Measurements from ENCODE around the gene AKAP11.

Gene AKAP11

DNA sequence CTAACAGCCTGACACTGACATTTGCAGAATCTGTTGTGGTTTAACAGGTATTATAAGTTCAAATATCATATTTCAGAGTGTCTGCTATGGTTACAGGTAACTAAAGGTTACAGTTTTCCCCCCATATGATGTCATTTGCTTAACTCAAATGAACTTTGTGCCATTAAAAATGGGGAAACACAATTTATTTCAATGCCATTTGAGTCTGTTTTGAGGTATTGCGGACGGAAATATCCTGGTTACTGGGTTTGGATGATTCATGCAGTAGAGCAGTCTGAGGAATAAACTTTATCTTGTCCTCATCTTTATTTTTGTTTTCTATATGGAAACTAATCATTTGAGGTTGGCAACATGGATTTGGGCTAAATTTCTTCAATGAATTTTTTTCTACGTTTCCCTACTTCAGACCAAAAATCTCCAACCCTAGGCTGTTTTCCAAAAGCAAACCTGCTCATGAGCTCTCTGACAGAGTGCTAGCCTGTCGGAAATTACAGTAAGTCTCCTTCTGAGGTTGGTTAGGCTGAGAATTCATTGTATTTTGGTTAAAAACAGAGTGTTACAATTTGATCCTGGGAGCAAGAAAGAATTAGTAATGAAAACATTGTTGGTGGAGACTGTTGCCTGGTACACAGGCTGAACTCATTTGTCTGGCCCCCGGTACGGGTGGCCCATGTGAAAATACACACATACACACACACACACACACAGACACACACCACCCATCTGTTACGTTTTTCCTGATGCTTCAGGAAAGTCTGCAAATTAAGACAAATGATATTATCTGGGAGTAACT, 66.1 kb downstream of the AKAP11 start:
- DNase-seq (ENCODE audit: extremely low read depth, insufficient read length): no peak
- no peaks in the 10 kb centered on the region for H3K27me3 ChIP-seq (replicated peaks; ENCODE audit: control insufficient read depth, insufficient read depth, low read length)
- TF ChIP-seq, protein P1, sequence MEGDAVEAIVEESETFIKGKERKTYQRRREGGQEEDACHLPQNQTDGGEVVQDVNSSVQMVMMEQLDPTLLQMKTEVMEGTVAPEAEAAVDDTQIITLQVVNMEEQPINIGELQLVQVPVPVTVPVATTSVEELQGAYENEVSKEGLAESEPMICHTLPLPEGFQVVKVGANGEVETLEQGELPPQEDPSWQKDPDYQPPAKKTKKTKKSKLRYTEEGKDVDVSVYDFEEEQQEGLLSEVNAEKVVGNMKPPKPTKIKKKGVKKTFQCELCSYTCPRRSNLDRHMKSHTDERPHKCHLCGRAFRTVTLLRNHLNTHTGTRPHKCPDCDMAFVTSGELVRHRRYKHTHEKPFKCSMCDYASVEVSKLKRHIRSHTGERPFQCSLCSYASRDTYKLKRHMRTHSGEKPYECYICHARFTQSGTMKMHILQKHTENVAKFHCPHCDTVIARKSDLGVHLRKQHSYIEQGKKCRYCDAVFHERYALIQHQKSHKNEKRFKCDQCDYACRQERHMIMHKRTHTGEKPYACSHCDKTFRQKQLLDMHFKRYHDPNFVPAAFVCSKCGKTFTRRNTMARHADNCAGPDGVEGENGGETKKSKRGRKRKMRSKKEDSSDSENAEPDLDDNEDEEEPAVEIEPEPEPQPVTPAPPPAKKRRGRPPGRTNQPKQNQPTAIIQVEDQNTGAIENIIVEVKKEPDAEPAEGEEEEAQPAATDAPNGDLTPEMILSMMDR (IDR thresholded peaks at IDR 0.05; ENCODE audit: insufficient read depth, low read length, poor library complexity, severe bottlenecking): no peak
- H3K36me3 ChIP-seq (ENCODE audit: control insufficient read depth, insufficient read depth, low read length): no peaks in the 10 kb centered on the region
- no peak overlapping the region for H3K4me3 ChIP-seq (replicated peaks; ENCODE audit: low read depth, low read length)

DNA sequence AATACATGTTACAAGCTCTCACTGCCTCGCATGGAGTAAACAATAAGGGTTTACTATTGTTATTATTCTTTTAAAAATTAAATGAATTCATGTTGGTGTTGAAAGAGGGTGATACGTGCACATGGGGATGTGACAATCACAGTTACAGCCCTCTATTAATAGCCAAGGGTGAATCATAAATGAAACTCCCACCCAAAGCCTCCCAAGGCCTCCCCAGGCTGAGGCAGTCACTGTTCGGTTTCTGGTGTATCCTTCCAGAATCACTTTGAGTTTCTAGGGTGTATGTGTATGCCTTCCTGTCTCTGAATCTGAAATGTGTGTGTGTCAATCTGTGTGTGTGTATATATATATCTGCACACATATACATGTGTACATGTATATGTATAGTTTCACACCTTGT, 73.4 kb downstream of the AKAP11 start:
- H3K27me3 ChIP-seq (replicated peaks; ENCODE audit: control insufficient read depth, insufficient read depth, low read length): no peaks in the 10 kb centered on the region
- TF ChIP-seq, protein P1 (IDR thresholded peaks at IDR 0.05; ENCODE audit: insufficient read depth, low read length, poor library complexity, severe bottlenecking): no peak

DNA sequence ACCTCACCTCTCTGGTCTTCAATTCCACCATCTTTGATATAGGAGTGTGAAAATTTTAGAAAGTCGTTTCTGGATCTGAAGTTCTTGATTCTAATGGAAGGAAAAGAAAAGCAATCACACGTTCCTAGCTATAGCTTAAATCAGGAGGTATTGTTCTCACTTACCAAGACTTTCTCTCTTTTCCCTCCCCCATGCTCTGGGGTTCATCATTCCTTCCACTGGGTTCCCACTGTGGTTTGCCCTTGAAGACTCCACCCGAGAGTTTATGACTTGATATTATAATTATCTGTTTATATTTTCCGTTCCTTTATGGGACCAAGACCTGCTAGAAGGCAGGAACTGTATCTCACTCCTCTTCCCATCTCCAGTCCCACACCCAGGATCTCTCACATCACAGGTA, 76.6 kb downstream of the AKAP11 start:
- Histone ChIP-seq H3K4me3 (replicated peaks; ENCODE audit: low read depth, low read length) (no peak overlapping the region), H3K36me3 (ENCODE audit: control insufficient read depth, insufficient read depth, low read length) (no peaks in the 10 kb centered on the region), H3K27me3 (replicated peaks; ENCODE audit: control insufficient read depth, insufficient read depth, low read length) (no peaks in the 10 kb centered on the region)
- TF ChIP-seq, protein P1 (IDR thresholded peaks at IDR 0.05; ENCODE audit: insufficient read depth, low read length, poor library complexity, severe bottlenecking): no peak
- DNase-seq (ENCODE audit: extremely low read depth, insufficient read length): no peak

More for the DNA sequence above, 73.4 kb downstream of the AKAP11 start:
- peak; percentile 30 for DNase-seq (ENCODE audit: extremely low read depth, insufficient read length)
- no peaks in the 10 kb centered on the region for H3K36me3 ChIP-seq (ENCODE audit: control insufficient read depth, insufficient read depth, low read length)
- no peak overlapping the region for H3K4me3 ChIP-seq (replicated peaks; ENCODE audit: low read depth, low read length)

DNA sequence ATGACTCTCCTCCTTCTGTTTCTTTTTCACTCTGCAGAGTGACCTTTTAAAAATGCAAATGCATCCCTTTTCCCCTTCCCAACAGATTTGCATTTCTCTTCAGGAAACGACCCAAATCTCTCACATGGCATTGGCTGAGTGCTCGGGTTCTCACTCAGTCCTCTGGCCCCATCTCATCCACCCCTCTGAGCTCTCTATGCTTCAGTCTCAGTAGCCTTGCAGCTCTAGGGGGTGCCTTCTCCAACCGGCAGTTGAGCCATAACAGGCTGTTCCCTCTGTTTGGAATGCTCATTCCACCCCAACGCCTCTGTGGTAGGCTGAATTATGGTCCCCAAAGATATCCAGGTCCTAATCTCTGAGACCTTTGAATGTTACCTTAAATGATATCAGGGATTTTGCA, 78.2 kb downstream of the AKAP11 start:
- DNase-seq (ENCODE audit: extremely low read depth, insufficient read length): no peak
- Histone ChIP-seq H3K27me3 (replicated peaks; ENCODE audit: control insufficient read depth, insufficient read depth, low read length) (no peaks in the 10 kb centered on the region), H3K4me3 (replicated peaks; ENCODE audit: low read depth, low read length) (no peak overlapping the region), H3K36me3 (ENCODE audit: control insufficient read depth, insufficient read depth, low read length) (no peaks in the 10 kb centered on the region)
- TF ChIP-seq, protein P1 (IDR thresholded peaks at IDR 0.05; ENCODE audit: insufficient read depth, low read length, poor library complexity, severe bottlenecking): no peak

DNA sequence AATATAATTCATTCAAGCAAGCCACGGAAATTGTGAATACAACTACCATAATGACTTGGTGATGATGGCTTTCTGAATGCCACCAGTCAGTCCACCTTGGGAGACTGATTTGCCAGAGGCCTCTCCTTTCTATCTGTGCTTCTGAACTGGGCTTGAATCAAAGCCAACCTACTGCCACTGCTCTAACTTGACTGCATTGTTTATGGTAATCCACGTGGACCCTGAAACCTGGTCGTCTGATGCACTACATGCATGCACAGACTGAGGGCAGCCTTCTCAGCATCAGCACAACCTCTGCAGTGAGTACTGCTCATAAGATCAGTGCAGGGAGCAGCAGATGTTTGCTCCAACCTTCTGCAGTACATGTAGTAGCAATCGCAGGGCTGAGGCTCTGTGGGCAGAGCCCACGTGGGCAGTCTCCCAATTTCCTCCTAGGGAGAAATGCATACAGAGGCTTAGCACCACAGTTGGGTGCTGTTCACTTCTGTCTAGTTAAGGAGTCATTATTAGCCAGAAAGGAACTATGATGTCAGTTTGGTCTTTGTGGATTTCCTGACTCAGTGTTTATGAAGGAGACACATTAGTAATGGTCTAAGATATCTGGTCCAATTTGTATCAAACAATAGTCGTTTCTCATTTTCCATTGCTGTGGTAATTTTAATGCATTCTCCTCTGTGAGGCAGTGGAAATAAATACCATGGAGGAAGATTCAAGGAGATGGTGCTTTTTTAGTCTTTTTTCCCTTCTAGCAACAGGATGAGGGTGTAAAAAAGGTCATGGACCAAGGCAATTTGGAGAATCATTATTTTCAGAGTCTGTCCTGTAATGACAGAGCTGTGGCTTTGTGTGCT, 82.5 kb downstream of the AKAP11 start:
- H3K27me3 ChIP-seq (replicated peaks; ENCODE audit: control insufficient read depth, insufficient read depth, low read length): no peaks in the 10 kb centered on the region
- H3K4me3 ChIP-seq (replicated peaks; ENCODE audit: low read depth, low read length): no peak overlapping the region
- TF ChIP-seq, protein P1 (IDR thresholded peaks at IDR 0.05; ENCODE audit: insufficient read depth, low read length, poor library complexity, severe bottlenecking): peak; percentile 49
- H3K36me3 ChIP-seq (ENCODE audit: control insufficient read depth, insufficient read depth, low read length): no peaks in the 10 kb centered on the region
- peak; percentile 60 for DNase-seq (ENCODE audit: extremely low read depth, insufficient read length)

Measured in GM06990 (cell line).